Activated CD8-positive, alpha-beta T cell treated with anti-CD3 and anti-CD28 coated beads, Interleukin-2, amount 10 ng/mL, durations not matched to agents 7 days and 5 days (primary cell): ENCODE measurements around the gene C3. TPM values are rescaled to one million over a fixed set of nuclear protein-coding genes. Genes with fewer than 3 reads are reported as not detected.

ENCODE experiments used
- ATAC-seq: fragments of 150-1000 bp; cut with Tn5 transposase; one replicate; pipeline ENCODE4 v1.10.0; 2021; ENCODE audit warnings: moderate library complexity
- CTCF ChIA-PET: fragments of 350-600 bp; sonication (Branson Sonifier 250); formaldehyde crosslinking; loops from one replicate; lab custom pipeline; 2021; ENCODE audit warnings: antibody characterized with exemption; lab: Charles Lee
- POLR2A ChIA-PET: fragments of 350-600 bp; sonication (Branson Sonifier 250); formaldehyde crosslinking; loops from one replicate; lab custom pipeline; 2021; ENCODE audit warnings: antibody characterized with exemption; lab: Charles Lee
- DNase-seq: peaks from one replicate; pipeline ENCODE4 v3.0.0-alpha.2; 2020
- H3K27ac Mint-ChIP-seq: one replicate; pipeline ENCODE4 v1.8.0; 2021; ENCODE audit warnings: mild to moderate bottlenecking, mixed read lengths
- H3K27me3 Mint-ChIP-seq: one replicate; pipeline ENCODE4 v1.8.0; 2021; ENCODE audit warnings: low read depth, mixed read lengths
- H3K36me3 Mint-ChIP-seq: one replicate; pipeline ENCODE4 v1.8.0; 2021; ENCODE audit warnings: low read depth, mixed read lengths
- H3K4me1 Mint-ChIP-seq: one replicate; pipeline ENCODE4 v1.8.0; 2021; ENCODE audit warnings: low read depth, mixed read lengths
- H3K4me3 Mint-ChIP-seq: one replicate; pipeline ENCODE4 v1.8.0; 2021; ENCODE audit warnings: mild to moderate bottlenecking, mixed read lengths
- H3K9me3 Mint-ChIP-seq: one replicate; pipeline ENCODE4 v1.8.0; 2022; ENCODE audit warnings: mixed read lengths; ENCODE audit not compliant: insufficient read depth
- total RNA-seq, 2 experiments: library from RNA; stranded (reverse); gene quantifications; one replicate each; pipeline ENCODE4 v1.2.3, GENCODE V29; 2021

C3 gene
- total RNA-seq, 2 experiments from 2014 or later, result 0.52 to 1.2 TPM

GRCh38 chr19:6725513-6726231 lies 5.2 kb upstream of the C3 start:
- POLR2A ChIA-PET, result interaction anchor here (0.6 kb wide), 1 partner anchor 765 kb away, joined by 3 read pairs; no protein-coding TSS in a partner anchor
- H3K27ac Mint-ChIP-seq, result no peak overlapping the region
- CTCF ChIA-PET, result interaction anchor here (1.4 to 2.2 kb wide), 2 partner anchors 8 to 138 kb away, joined by 3 to 10 read pairs; no protein-coding TSS in a partner anchor
- H3K4me1 Mint-ChIP-seq, result peaks cover 39% of the 10 kb centered on the region
- no peak for ATAC-seq
- H3K9me3 Mint-ChIP-seq, result no peaks in the 10 kb centered on the region
- H3K27me3 Mint-ChIP-seq, result no peaks in the 10 kb centered on the region
- H3K36me3 Mint-ChIP-seq, result peaks cover 8% of the 10 kb centered on the region
- DNase-seq, result no peak
- no peak overlapping the region for H3K4me3 Mint-ChIP-seq

- no peak overlapping the region for H3K27ac Mint-ChIP-seq
- H3K9me3 Mint-ChIP-seq, result no peaks in the 10 kb centered on the region
- H3K4me3 Mint-ChIP-seq, result no peak overlapping the region
- ATAC-seq (no peak), DNase-seq (no peak)
- peaks cover 4% of the 10 kb centered on the region for H3K36me3 Mint-ChIP-seq
- H3K27me3 Mint-ChIP-seq, result no peaks in the 10 kb centered on the region
- ChIA-PET CTCF (interaction anchor here (1.4 to 2.2 kb wide), 2 partner anchors 9 to 139 kb away, joined by 3 to 10 read pairs; no protein-coding TSS in a partner anchor), POLR2A (interaction anchor here (0.6 kb wide), 1 partner anchor 766 kb away, joined by 3 read pairs; no protein-coding TSS in a partner anchor)
- peaks cover 45% of the 10 kb centered on the region for H3K4me1 Mint-ChIP-seq
These were observed 4.4 kb upstream of the C3 start for GRCh38 chr19:6724631-6725492.

- Mint-ChIP-seq H3K9me3 (no peaks in the 10 kb centered on the region), H3K36me3 (no peaks in the 10 kb centered on the region), H3K27ac (no peak overlapping the region), H3K27me3 (no peaks in the 10 kb centered on the region), H3K4me1 (peaks cover 55% of the 10 kb centered on the region), H3K4me3 (no peak overlapping the region)
- DNase-seq (no peak), ATAC-seq (no peak)
- ChIA-PET CTCF (interaction anchor here (2.2 kb wide), 1 partner anchor 140 kb away, joined by 10 read pairs; no protein-coding TSS in a partner anchor), POLR2A (no interaction called here)
These were observed 3.3 kb upstream of the C3 start for GRCh38 chr19:6723738-6724137.

- DNase-seq (no peak), ATAC-seq (no peak)
- POLR2A ChIA-PET, result no interaction called here
- no peaks in the 10 kb centered on the region for H3K9me3 Mint-ChIP-seq
- H3K27ac Mint-ChIP-seq, result no peak overlapping the region
- no peak overlapping the region for H3K4me3 Mint-ChIP-seq
- CTCF ChIA-PET, result interaction anchor here (1.1 to 2.2 kb wide), 2 partner anchors 91 to 140 kb away, joined by 3 to 10 read pairs; no protein-coding TSS in a partner anchor
- no peaks in the 10 kb centered on the region for H3K27me3 Mint-ChIP-seq
- H3K4me1 Mint-ChIP-seq, result peaks cover 53% of the 10 kb centered on the region
- H3K36me3 Mint-ChIP-seq, result no peaks in the 10 kb centered on the region
These were observed 2.7 kb upstream of the C3 start for GRCh38 chr19:6723108-6723618.

GRCh38 chr19:6721773-6722172 lies 1.3 kb upstream of the C3 start:
- Mint-ChIP-seq H3K27ac (no peak overlapping the region), H3K27me3 (peaks cover 3% of the 10 kb centered on the region), H3K9me3 (no peaks in the 10 kb centered on the region), H3K4me3 (no peak overlapping the region), H3K36me3 (no peaks in the 10 kb centered on the region), H3K4me1 (peaks cover 56% of the 10 kb centered on the region)
- POLR2A ChIA-PET, result no interaction called here
- ATAC-seq, result no peak
- CTCF ChIA-PET, result interaction anchor here (1.7 kb wide), 1 partner anchor 16 kb away, joined by 7 read pairs; the partner anchor contains the start of gene GPR108
- DNase-seq, result no peak

- CTCF ChIA-PET, result interaction anchor here (1.0 to 1.7 kb wide), 2 partner anchors 16 to 90 kb away, joined by 3 to 7 read pairs; partner anchors contain the start of gene GPR108
- Mint-ChIP-seq H3K4me1 (peaks cover 56% of the 10 kb centered on the region), H3K27me3 (peaks cover 7% of the 10 kb centered on the region), H3K27ac (no peak overlapping the region), H3K36me3 (no peaks in the 10 kb centered on the region), H3K9me3 (no peaks in the 10 kb centered on the region), H3K4me3 (no peak overlapping the region)
- POLR2A ChIA-PET, result no interaction called here
- DNase-seq (no peak), ATAC-seq (no peak)
These were observed 656 bp upstream of the C3 start for GRCh38 chr19:6721138-6721474.

- ChIA-PET POLR2A (no interaction called here), CTCF (no interaction called here)
- Mint-ChIP-seq H3K9me3 (no peaks in the 10 kb centered on the region), H3K4me1 (peaks cover 49% of the 10 kb centered on the region), H3K36me3 (no peaks in the 10 kb centered on the region), H3K27me3 (peaks cover 7% of the 10 kb centered on the region), H3K4me3 (no peak overlapping the region), H3K27ac (no peak overlapping the region)
- ATAC-seq (no peak), DNase-seq (no peak)
These were observed 470 bp downstream of the C3 start for GRCh38 chr19:6719992-6720368.

GRCh38 chr19:6719540-6719861 lies 949 bp downstream of the C3 start:
- no peaks in the 10 kb centered on the region for H3K36me3 Mint-ChIP-seq
- H3K27ac Mint-ChIP-seq, result no peak overlapping the region
- H3K27me3 Mint-ChIP-seq, result peaks cover 7% of the 10 kb centered on the region
- no peaks in the 10 kb centered on the region for H3K9me3 Mint-ChIP-seq
- peaks cover 44% of the 10 kb centered on the region for H3K4me1 Mint-ChIP-seq
- CTCF ChIA-PET, result no interaction called here
- POLR2A ChIA-PET, result no interaction called here
- ATAC-seq (no peak), DNase-seq (no peak)
- H3K4me3 Mint-ChIP-seq, result no peak overlapping the region

GRCh38 chr19:6718741-6719539 lies 1.5 kb downstream of the C3 start:
- Mint-ChIP-seq H3K27ac (no peak overlapping the region), H3K4me1 (peaks cover 41% of the 10 kb centered on the region), H3K4me3 (no peak overlapping the region), H3K36me3 (no peaks in the 10 kb centered on the region), H3K9me3 (no peaks in the 10 kb centered on the region), H3K27me3 (peaks cover 7% of the 10 kb centered on the region)
- POLR2A ChIA-PET, result no interaction called here
- CTCF ChIA-PET, result interaction anchor here (0.7 kb wide), 1 partner anchor 142 kb away, joined by 3 read pairs; no protein-coding TSS in a partner anchor
- ATAC-seq (peak; percentile 60), DNase-seq (peak; percentile 57)

- CTCF ChIA-PET, result interaction anchor here (0.7 kb wide), 1 partner anchor 142 kb away, joined by 3 read pairs; no protein-coding TSS in a partner anchor
- Mint-ChIP-seq H3K36me3 (no peaks in the 10 kb centered on the region), H3K4me3 (no peak overlapping the region), H3K4me1 (peaks cover 39% of the 10 kb centered on the region), H3K9me3 (no peaks in the 10 kb centered on the region), H3K27me3 (peaks cover 7% of the 10 kb centered on the region), H3K27ac (no peak overlapping the region)
- DNase-seq, result no peak
- ATAC-seq, result peak; percentile 3
- POLR2A ChIA-PET, result no interaction called here
These were observed 2.2 kb downstream of the C3 start for GRCh38 chr19:6718111-6718740.
